ENCODE data around the gene EVX2. TPM values are rescaled to one million over a fixed set of nuclear protein-coding genes. Genes with fewer than 3 reads are reported as not detected.

Gene EVX2
- total RNA-seq, 4 donors from 2014 or later: not detected

DNA sequence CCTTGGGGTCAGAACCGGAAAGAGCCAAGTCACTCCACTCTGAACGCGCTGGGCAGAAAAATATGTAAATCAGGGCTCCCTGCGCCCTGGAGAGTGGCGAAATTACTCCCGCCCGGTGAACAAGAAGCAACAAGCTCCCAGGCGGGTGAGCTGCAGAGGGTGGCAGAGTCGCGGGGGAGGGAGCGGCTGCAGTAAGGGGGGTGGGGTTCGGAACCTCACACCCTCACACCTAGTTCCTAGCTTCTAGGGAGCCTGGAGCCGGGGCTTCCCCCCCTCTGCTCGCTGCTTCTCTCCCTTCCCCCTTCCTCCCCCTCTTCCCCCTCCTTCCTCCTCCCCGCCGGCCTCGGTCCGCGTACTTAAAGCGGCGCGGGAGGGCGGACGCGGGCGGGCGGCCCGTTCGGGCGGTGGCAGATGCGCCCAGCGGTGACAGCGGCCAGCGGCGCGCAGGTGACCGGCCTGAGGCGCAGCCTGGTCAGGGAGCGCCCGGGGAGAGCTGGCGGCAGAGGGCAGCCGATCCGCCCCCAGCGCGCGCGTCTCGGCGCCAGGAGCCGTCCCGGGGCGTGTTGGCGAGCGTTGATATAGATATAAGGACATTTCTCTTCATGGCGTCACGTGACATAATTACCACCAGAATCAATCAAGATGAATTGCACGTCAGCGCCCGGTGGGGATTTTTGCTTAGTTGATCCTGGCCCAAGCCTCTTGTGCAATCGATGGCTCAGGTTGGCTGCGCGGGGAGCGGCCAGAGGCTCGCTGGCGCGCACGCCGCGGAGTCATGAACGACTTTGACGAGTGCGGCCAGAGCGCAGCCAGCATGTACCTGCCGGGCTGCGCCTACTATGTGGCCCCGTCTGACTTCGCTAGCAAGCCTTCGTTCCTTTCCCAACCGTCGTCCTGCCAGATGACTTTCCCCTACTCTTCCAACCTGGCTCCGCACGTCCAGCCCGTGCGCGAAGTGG lies 23.1 kb upstream of the EVX2 start, which contains the start of gene HOXD11:
TSS of gene HOXD11 (plus strand) at position 700 of the 959 bp plus-strand sequence. CDS start at position 776, 76 bp downstream.
- TF ChIP-seq, protein P1, sequence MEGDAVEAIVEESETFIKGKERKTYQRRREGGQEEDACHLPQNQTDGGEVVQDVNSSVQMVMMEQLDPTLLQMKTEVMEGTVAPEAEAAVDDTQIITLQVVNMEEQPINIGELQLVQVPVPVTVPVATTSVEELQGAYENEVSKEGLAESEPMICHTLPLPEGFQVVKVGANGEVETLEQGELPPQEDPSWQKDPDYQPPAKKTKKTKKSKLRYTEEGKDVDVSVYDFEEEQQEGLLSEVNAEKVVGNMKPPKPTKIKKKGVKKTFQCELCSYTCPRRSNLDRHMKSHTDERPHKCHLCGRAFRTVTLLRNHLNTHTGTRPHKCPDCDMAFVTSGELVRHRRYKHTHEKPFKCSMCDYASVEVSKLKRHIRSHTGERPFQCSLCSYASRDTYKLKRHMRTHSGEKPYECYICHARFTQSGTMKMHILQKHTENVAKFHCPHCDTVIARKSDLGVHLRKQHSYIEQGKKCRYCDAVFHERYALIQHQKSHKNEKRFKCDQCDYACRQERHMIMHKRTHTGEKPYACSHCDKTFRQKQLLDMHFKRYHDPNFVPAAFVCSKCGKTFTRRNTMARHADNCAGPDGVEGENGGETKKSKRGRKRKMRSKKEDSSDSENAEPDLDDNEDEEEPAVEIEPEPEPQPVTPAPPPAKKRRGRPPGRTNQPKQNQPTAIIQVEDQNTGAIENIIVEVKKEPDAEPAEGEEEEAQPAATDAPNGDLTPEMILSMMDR (IDR thresholded peaks at IDR 0.05): no peak
- no peak for TF ChIP-seq POLR2A (IDR thresholded peaks at IDR 0.05)
- no peaks in the 10 kb centered on the region for H3K36me3 ChIP-seq
- no peak within 1 kb of the TSS for H3K27ac ChIP-seq
- H3K9me3 ChIP-seq: peaks cover 0 to 5% (median 0%) of the 10 kb centered on the region in 4 donors
- DNase-seq: peak in 2 of 3 donors; percentile 47 to 54
- peaks cover 0 to 87% of the 10 kb centered on the region in 2 donors for H3K27me3 ChIP-seq
- H3K4me3 ChIP-seq: peak within 1 kb of the TSS in 3 of 4 donors; percentile 15 to 31 (median 28)
- peaks cover 0 to 34% (median 1%) of the 10 kb centered on the region in 4 donors for H3K4me1 ChIP-seq

DNA sequence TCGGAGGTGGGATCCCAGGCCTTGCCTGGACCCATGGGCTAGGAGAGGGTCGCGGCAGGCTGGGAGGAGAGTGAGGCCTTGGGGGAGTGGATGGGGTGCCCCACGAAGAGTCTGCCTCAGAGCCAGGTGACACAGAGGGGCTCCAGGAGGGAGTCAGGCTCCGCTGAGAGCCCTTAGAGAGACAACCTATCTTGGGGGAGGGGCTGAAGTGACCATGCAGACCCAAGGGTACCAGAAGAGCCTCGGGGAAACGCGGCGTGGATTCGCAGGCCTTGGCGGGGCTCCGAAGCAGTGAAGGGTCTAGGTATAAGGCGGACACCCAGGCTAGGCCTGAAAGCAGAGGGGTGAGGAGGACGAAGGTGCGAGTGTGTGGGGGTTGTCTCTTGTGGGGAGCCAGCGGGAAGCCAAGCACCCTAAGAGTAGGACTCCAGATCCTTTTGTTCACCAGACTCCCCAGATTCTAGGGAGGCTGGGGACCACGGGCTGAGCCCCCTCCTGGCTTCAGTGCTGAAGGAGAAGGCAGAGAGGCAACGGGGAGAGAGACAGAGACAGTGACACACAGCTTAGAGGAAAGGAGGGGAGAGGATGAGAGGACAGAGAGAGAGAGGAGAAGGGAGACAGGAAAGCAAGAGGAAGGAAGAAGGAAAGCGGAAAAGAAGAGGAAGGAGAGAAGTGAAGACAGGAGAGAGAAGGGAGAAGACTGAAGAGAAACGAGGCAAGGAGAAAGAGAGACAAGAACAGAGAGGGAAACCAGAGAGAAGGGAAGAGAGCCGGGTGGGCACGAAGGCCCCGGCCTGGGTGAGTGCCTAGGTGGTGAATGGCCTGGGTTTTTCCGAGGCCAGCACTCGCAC lies 22.2 kb upstream of the EVX2 start:
- H3K27ac ChIP-seq: no peak overlapping the region
- peaks cover 0 to 34% (median 1%) of the 10 kb centered on the region in 4 donors for H3K4me1 ChIP-seq
- TF ChIP-seq, protein P1 (IDR thresholded peaks at IDR 0.05): no peak
- TF ChIP-seq POLR2A (IDR thresholded peaks at IDR 0.05): no peak
- H3K36me3 ChIP-seq: no peaks in the 10 kb centered on the region
- DNase-seq: no peak
- H3K27me3 ChIP-seq: peaks cover 0 to 87% of the 10 kb centered on the region in 2 donors
- H3K9me3 ChIP-seq: peaks cover 0 to 5% (median 0%) of the 10 kb centered on the region in 4 donors
- H3K4me3 ChIP-seq: no peak overlapping the region

DNA sequence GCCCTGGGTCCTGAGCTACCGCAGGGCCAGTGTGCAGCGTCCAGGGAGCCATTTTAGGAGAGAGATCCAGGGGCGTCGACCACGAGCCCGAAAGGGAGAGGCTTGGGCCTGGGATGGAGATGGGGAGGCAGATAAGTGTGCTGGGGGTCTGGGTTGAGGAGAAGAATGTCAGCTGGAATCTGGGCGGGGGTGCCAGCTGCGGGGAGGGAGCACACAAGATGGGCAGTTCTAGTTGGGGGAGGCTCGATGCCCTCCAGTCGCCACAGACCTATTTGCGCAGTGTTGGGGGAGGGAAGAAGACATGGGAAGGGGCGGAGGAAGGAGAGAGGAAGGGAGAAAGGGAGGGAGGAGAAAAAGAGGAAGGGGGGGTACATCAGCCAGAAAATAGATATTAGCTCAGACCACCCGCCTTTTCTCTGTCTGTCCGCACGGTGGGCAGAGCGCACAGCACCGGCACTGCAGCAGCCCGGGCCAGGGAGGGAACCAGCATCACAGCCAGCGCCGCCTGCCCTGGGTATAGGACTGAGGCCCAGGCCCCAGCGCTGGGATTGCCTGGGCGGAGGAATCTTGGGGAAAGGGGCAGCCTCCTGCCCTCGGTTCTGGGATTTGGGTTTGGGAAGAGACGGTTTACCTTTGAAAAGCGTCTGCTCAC lies 21.4 kb upstream of the EVX2 start:
- Histone ChIP-seq H3K9me3 (peaks cover 0 to 5% (median 0%) of the 10 kb centered on the region in 4 donors), H3K4me3 (no peak overlapping the region), H3K27me3 (peaks cover 0 to 88% of the 10 kb centered on the region in 2 donors), H3K27ac (no peak overlapping the region), H3K4me1 (peaks cover 0 to 34% (median 1%) of the 10 kb centered on the region in 4 donors), H3K36me3 (no peaks in the 10 kb centered on the region)
- TF ChIP-seq, protein P1 (IDR thresholded peaks at IDR 0.05): no peak
- no peak for TF ChIP-seq POLR2A (IDR thresholded peaks at IDR 0.05)
- no peak for DNase-seq

- H3K4me3 ChIP-seq: no peak overlapping the region
- peak in 2 of 3 donors; percentile 45 to 48 for DNase-seq
- H3K9me3 ChIP-seq: peaks cover 0 to 5% (median 0%) of the 10 kb centered on the region in 4 donors
- peaks cover 0 to 34% (median 1%) of the 10 kb centered on the region in 4 donors for H3K4me1 ChIP-seq
- peaks cover 0 to 88% of the 10 kb centered on the region in 2 donors for H3K27me3 ChIP-seq
- no peak for TF ChIP-seq POLR2A (IDR thresholded peaks at IDR 0.05)
- TF ChIP-seq, protein P1 (IDR thresholded peaks at IDR 0.05): no peak
- no peak overlapping the region for H3K27ac ChIP-seq
- no peaks in the 10 kb centered on the region for H3K36me3 ChIP-seq
Measured at GRCh38 chr2:176104316-176105077, 20.7 kb upstream of the EVX2 start.

Data from Peyer's patch (tissue), 4 donors.